ENCODE results near the gene SFMBT2. TPM values are rescaled to one million over a fixed set of nuclear protein-coding genes. Genes with fewer than 3 reads are reported as not detected.

SFMBT2 gene
- total RNA-seq, 2 donors from 2014 or later: 1.6 to 3.4 TPM

DNA sequence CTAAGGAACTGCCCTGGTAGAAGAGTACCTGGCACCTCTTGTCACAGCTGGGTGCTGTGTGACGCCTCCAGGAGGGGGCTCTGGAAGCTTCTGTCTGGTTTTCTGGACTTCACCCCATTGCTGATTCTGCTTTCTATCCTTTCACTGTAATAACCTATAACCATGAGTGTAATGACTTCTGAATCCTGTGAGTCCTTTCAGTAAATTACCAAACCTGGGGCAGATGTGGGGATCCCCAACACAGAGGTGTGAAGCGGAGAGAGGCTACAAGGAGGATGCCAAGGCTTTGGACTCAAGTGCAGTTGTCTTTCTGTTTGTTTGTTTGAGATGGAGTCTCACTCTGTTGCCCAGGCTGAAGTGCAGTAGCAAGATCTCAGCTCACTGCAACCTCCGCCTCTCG is 143.7 kb downstream of the SFMBT2 start:
- intact Hi-C loops (cut with DNase I): no loop called here

DNA sequence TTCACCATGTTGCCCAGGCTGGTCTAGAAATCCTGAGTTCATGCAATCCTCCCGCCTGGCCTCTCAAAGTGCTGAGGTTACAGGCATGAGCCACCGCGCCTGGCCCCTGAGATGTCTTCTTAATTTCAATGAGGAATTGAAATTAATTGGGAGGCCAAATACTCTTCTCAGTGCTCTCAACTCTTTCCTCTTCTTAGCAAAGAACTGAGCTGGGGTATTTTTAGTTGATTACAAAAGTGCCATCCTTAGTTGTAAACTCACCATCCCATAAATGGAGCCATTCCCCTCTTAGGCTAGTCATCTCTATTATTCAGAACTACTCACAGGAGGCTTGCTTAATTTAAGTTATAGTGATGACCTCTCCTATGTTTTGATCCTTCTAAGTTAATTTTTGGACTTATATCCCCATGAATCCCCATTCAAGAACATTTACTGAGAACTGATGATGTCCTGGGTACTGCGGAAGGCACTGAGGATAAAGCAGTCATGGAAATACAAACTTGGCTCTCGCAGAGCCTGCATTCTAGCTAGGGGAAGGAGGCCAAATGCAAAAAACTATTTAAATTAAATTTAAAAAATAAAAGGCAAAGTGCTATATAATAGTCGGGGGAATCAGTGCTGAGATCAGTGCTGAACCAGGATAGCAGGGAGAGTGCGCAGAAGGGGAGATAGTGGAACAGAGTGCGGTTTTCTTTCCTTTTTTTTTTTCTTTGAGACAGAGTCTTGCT is 145.3 kb downstream of the SFMBT2 start:
- H3K4me1 ChIP-seq: peaks cover 7% of the 10 kb centered on the region
- TF ChIP-seq, protein P1, sequence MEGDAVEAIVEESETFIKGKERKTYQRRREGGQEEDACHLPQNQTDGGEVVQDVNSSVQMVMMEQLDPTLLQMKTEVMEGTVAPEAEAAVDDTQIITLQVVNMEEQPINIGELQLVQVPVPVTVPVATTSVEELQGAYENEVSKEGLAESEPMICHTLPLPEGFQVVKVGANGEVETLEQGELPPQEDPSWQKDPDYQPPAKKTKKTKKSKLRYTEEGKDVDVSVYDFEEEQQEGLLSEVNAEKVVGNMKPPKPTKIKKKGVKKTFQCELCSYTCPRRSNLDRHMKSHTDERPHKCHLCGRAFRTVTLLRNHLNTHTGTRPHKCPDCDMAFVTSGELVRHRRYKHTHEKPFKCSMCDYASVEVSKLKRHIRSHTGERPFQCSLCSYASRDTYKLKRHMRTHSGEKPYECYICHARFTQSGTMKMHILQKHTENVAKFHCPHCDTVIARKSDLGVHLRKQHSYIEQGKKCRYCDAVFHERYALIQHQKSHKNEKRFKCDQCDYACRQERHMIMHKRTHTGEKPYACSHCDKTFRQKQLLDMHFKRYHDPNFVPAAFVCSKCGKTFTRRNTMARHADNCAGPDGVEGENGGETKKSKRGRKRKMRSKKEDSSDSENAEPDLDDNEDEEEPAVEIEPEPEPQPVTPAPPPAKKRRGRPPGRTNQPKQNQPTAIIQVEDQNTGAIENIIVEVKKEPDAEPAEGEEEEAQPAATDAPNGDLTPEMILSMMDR (IDR thresholded peaks at IDR 0.05): no peak
- no peak for TF ChIP-seq POLR2A (IDR thresholded peaks at IDR 0.05)
- intact Hi-C loops (cut with DNase I): no loop called here
- H3K27me3 ChIP-seq: no peaks in the 10 kb centered on the region
- no peaks in the 10 kb centered on the region for H3K36me3 ChIP-seq (replicated peaks in 1 of 2; ENCODE audit: insufficient read depth in 1 of 2, low read depth in 2 of 2)
- WGBS, 2 donors: 87 to 92% methylated on average over 8 of the region's 8 CpGs
- DNase-seq (no peak), ATAC-seq (no peak)
- H3K9me3 ChIP-seq: no peaks in the 10 kb centered on the region
- H3K27ac ChIP-seq: no peak overlapping the region
- no peak overlapping the region for H3K4me3 ChIP-seq

More for the DNA sequence above, 143.7 kb downstream of the SFMBT2 start:
- ATAC-seq (no peak), DNase-seq (no peak)
- H3K27ac ChIP-seq: no peak overlapping the region
- H3K4me1 ChIP-seq: no peaks in the 10 kb centered on the region
- WGBS, 2 donors: 83% methylated on average over 4 of the region's 4 CpGs
- no peaks in the 10 kb centered on the region for H3K9me3 ChIP-seq
- no peak overlapping the region for H3K4me3 ChIP-seq
- TF ChIP-seq POLR2A (IDR thresholded peaks at IDR 0.05): no peak
- TF ChIP-seq, protein P1 (IDR thresholded peaks at IDR 0.05): no peak
- no peaks in the 10 kb centered on the region for H3K27me3 ChIP-seq
- H3K36me3 ChIP-seq (replicated peaks in 1 of 2; ENCODE audit: insufficient read depth in 1 of 2, low read depth in 2 of 2): no peaks in the 10 kb centered on the region

DNA sequence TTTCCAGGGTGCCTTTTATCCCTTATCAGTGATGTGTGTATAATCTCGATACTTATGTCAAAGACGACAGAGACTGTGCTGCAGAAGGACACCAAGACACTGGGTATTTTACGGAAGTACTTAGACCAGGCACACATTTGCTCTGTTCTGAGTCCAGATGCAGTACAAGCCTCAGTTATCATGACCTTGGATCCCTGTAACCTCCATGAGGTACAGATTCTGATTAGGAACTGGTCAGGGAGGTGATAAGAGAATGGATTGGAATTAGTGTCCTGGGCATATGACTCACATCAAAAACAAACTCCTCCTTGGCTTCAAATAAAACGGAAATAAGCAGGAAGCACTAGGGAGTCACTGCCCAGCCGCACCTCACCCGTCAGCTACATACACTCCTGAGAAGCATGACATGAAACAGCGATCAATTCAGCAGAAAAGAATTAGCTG is 146.5 kb downstream of the SFMBT2 start:
- intact Hi-C loops (cut with DNase I): no loop called here
- no peak for TF ChIP-seq POLR2A (IDR thresholded peaks at IDR 0.05)
- no peaks in the 10 kb centered on the region for H3K36me3 ChIP-seq (replicated peaks in 1 of 2; ENCODE audit: insufficient read depth in 1 of 2, low read depth in 2 of 2)
- no peak for DNase-seq
- no peak overlapping the region for H3K4me3 ChIP-seq
- peaks cover 13% of the 10 kb centered on the region for H3K4me1 ChIP-seq
- no peaks in the 10 kb centered on the region for H3K9me3 ChIP-seq
- no peaks in the 10 kb centered on the region for H3K27me3 ChIP-seq
- WGBS, 2 donors: 32 to 35% methylated on average over 7 of the region's 7 CpGs
- H3K27ac ChIP-seq: no peak overlapping the region
- no peak for ATAC-seq

DNA sequence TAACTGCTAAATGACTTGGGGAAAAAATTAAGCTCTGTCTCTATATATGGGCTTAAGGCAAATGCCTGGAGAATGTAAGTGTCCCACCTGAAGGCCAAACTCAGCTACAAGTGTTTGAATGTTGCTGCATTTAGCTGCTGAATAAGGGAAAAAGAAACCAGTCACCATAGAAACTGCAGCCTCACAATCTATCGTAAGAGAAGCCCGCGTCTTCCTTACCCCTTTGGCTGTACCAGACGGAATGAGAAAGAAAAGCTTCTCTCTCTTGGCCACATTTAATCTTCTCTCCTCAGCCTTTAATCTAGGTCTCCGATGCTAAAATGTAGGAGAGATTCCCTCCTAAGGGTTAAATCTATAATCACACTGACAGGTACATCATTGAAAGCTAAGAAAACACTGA is 147.2 kb downstream of the SFMBT2 start:
- no peaks in the 10 kb centered on the region for H3K36me3 ChIP-seq (replicated peaks in 1 of 2; ENCODE audit: insufficient read depth in 1 of 2, low read depth in 2 of 2)
- no peak for TF ChIP-seq POLR2A (IDR thresholded peaks at IDR 0.05)
- TF ChIP-seq, protein P1 (IDR thresholded peaks at IDR 0.05): no peak
- H3K9me3 ChIP-seq: no peaks in the 10 kb centered on the region
- DNase-seq (no peak), ATAC-seq (no peak)
- H3K4me3 ChIP-seq: no peak overlapping the region
- peaks cover 13% of the 10 kb centered on the region for H3K4me1 ChIP-seq
- no peak overlapping the region for H3K27ac ChIP-seq
- H3K27me3 ChIP-seq: no peaks in the 10 kb centered on the region
- WGBS, 2 donors: 91 to 94% methylated on average over 5 of the region's 5 CpGs
- intact Hi-C loops (cut with DNase I): no loop called here

GRCh38 chr10:7261351-7261750 is 149.5 kb downstream of the SFMBT2 start:
- Histone ChIP-seq H3K4me1 (peaks cover 13% of the 10 kb centered on the region), H3K9me3 (no peaks in the 10 kb centered on the region), H3K27me3 (no peaks in the 10 kb centered on the region), H3K4me3 (no peak overlapping the region), H3K27ac (no peak overlapping the region), H3K36me3 (replicated peaks in 1 of 2; ENCODE audit: insufficient read depth in 1 of 2, low read depth in 2 of 2) (no peaks in the 10 kb centered on the region)
- ATAC-seq (no peak), DNase-seq (no peak)
- 84 to 90% methylated on average over 5 of the region's 5 CpGs for WGBS, 2 donors
- intact Hi-C loops (cut with DNase I): no loop called here
- TF ChIP-seq, protein P1 (IDR thresholded peaks at IDR 0.05): no peak
- no peak for TF ChIP-seq POLR2A (IDR thresholded peaks at IDR 0.05)

Data from body of pancreas (tissue), 4 donors.